Hypothalamus (tissue), 51 donors: ENCODE data around the gene GLI2.

Experiments used
- DNase-seq, 51 donors: peaks; one replicate each; lab custom pipeline; 2025; lab: John Stamatoyannopoulos, UW

GLI2 gene

GRCh38 chr2:120783371-120783791 is 47.7 kb downstream of the GLI2 start:
- no peak for DNase-seq

GRCh38 chr2:120783969-120784372 is 48.3 kb downstream of the GLI2 start:
- DNase-seq, result no peak
